WTC11 (cell line): Measurements from ENCODE around the gene SLC25A31. TPM values are rescaled to one million over a fixed set of nuclear protein-coding genes. Genes with fewer than 3 reads are reported as not detected.

Experiments
- ATAC-seq: fragments of 200-7000 bp; cut with Tn5 transposase; 2 replicates; pipeline ENCODE4 v1.10.0; 2021; ENCODE audit warnings: mild to moderate bottlenecking, moderate library complexity
- CTCF ChIA-PET: fragments of 300-600 bp; sonication (Branson Sonifier 250); formaldehyde crosslinking; loops from one replicate; lab custom pipeline; 2021; ENCODE audit warnings: antibody characterized with exemption; lab: Charles Lee
- POLR2A ChIA-PET: fragments of 350-600 bp; sonication (Branson Sonifier 250); formaldehyde crosslinking; loops from one replicate; lab custom pipeline; 2021; ENCODE audit warnings: antibody characterized with exemption; lab: Charles Lee
- DNase-seq: peaks from one replicate; pipeline ENCODE4 v3.0.0; 2021; ENCODE audit warnings: low spot score
- H3K27ac Mint-ChIP-seq: 2 replicates; pipeline ENCODE4 v1.8.0; 2021; ENCODE audit warnings: mixed read lengths
- H3K27me3 Mint-ChIP-seq: 2 replicates; pipeline ENCODE4 v1.8.0; 2021; ENCODE audit warnings: low read depth, mild to moderate bottlenecking, moderate library complexity, mixed read lengths
- H3K36me3 Mint-ChIP-seq: 2 replicates; pipeline ENCODE4 v1.8.0; 2021; ENCODE audit warnings: mixed read lengths
- H3K4me1 Mint-ChIP-seq: 2 replicates; pipeline ENCODE4 v1.8.0; 2022; ENCODE audit warnings: mixed read lengths
- H3K4me3 Mint-ChIP-seq: 2 replicates; pipeline ENCODE4 v1.8.0; 2021; ENCODE audit warnings: mild to moderate bottlenecking, moderate library complexity, mixed read lengths
- H3K9me3 Mint-ChIP-seq: 2 replicates; pipeline ENCODE4 v1.8.0; 2021; ENCODE audit warnings: mixed read lengths
- ELF4 ChIP-seq: sonication (generic); formaldehyde crosslinking; IDR thresholded peaks from 2 replicates; pipeline ENCODE4 v1.8.1; 2022; ENCODE audit warnings: low read depth, mild to moderate bottlenecking, moderate library complexity, missing genetic modification reagents
- ESRRA ChIP-seq: sonication (generic); formaldehyde crosslinking; IDR thresholded peaks from 2 replicates; pipeline ENCODE4 v1.8.1; 2022; ENCODE audit warnings: mild to moderate bottlenecking, missing genetic modification reagents, borderline replicate concordance
- FOXP1 ChIP-seq: sonication (generic); formaldehyde crosslinking; IDR thresholded peaks from 2 replicates; pipeline ENCODE4 v1.8.0; 2022; ENCODE audit warnings: missing genetic modification reagents, mild to moderate bottlenecking, moderate library complexity, borderline replicate concordance
- GABPB1 ChIP-seq: sonication (generic); formaldehyde crosslinking; IDR thresholded peaks from 2 replicates; pipeline ENCODE4 v1.8.1; 2023; ENCODE audit warnings: mild to moderate bottlenecking, missing genetic modification reagents
- IRF2 ChIP-seq: sonication (generic); formaldehyde crosslinking; IDR thresholded peaks from 2 replicates; pipeline ENCODE4 v1.8.0; 2022; ENCODE audit warnings: low read depth, missing genetic modification reagents, borderline replicate concordance
- JUN ChIP-seq: sonication (generic); formaldehyde crosslinking; IDR thresholded peaks from 2 replicates; pipeline ENCODE4 v1.8.0; 2023; ENCODE audit warnings: mild to moderate bottlenecking, missing genetic modification reagents
- MXD4 ChIP-seq: fragments of 250-450 bp; sonication (Bioruptor Pico); IDR thresholded peaks from 2 replicates; pipeline ENCODE4 v1.8.0; 2021; ENCODE audit warnings: mild to moderate bottlenecking, moderate library complexity, borderline replicate concordance
- NFATC4 ChIP-seq: fragments of 250-450 bp; sonication (Bioruptor Pico); IDR thresholded peaks from 2 replicates; pipeline ENCODE4 v1.9.0; 2021; ENCODE audit warnings: mild to moderate bottlenecking
- RELA ChIP-seq: sonication (generic); formaldehyde crosslinking; IDR thresholded peaks from 2 replicates; pipeline ENCODE4 v1.8.1; 2022; ENCODE audit warnings: missing genetic modification reagents, mild to moderate bottlenecking, borderline replicate concordance
- SMAD4 ChIP-seq: sonication (generic); formaldehyde crosslinking; IDR thresholded peaks from 2 replicates; pipeline ENCODE4 v1.8.0; 2022; ENCODE audit warnings: mild to moderate bottlenecking, missing genetic modification reagents
- TEAD4 ChIP-seq: sonication (generic); formaldehyde crosslinking; IDR thresholded peaks from 2 replicates; pipeline ENCODE4 v1.8.0; 2022; ENCODE audit warnings: mild to moderate bottlenecking, missing genetic modification reagents
- ZNF121 ChIP-seq: sonication (generic); formaldehyde crosslinking; IDR thresholded peaks from 2 replicates; pipeline ENCODE4 v1.8.0; 2023; ENCODE audit warnings: missing genetic modification reagents
- ZNF219 ChIP-seq: sonication (generic); formaldehyde crosslinking; IDR thresholded peaks from 2 replicates; pipeline ENCODE4 v1.8.0; 2023; ENCODE audit warnings: missing genetic modification reagents, mild to moderate bottlenecking, borderline replicate concordance
- ZNF232 ChIP-seq: sonication (generic); formaldehyde crosslinking; IDR thresholded peaks from 2 replicates; pipeline ENCODE4 v1.8.0; 2022; ENCODE audit warnings: mild to moderate bottlenecking, missing genetic modification reagents
- total RNA-seq: library from RNA; stranded (reverse); gene quantifications from 3 replicates; pipeline ENCODE4 v1.2.3, GENCODE V29; 2021
- TF ChIP-seq, protein P1 (sequence below): sonication (generic); formaldehyde crosslinking; IDR thresholded peaks from 2 replicates; pipeline ENCODE4 v1.8.1; 2023; ENCODE audit warnings: mild to moderate bottlenecking, missing genetic modification reagents
- TF ChIP-seq, protein P2 (sequence below): sonication (generic); formaldehyde crosslinking; IDR thresholded peaks from 2 replicates; pipeline ENCODE4 v1.8.0; 2023; ENCODE audit warnings: missing genetic modification reagents
- TF ChIP-seq, protein P3 (sequence below): sonication (generic); formaldehyde crosslinking; IDR thresholded peaks from 2 replicates; pipeline ENCODE4 v1.8.1; 2023; ENCODE audit warnings: mild to moderate bottlenecking, moderate library complexity, missing genetic modification reagents
- TF ChIP-seq, protein P4 (sequence below): sonication (generic); formaldehyde crosslinking; IDR thresholded peaks from 2 replicates; pipeline ENCODE4 v1.8.1; 2023; ENCODE audit warnings: mild to moderate bottlenecking, missing genetic modification reagents
- TF ChIP-seq, protein P5 (sequence below): sonication (generic); formaldehyde crosslinking; IDR thresholded peaks from 2 replicates; pipeline ENCODE4 v1.8.0; 2023; ENCODE audit warnings: mild to moderate bottlenecking, missing genetic modification reagents
- TF ChIP-seq, protein P6 (sequence below): sonication (generic); formaldehyde crosslinking; IDR thresholded peaks from 2 replicates; pipeline ENCODE4 v1.8.1; 2023; ENCODE audit warnings: mild to moderate bottlenecking, missing genetic modification reagents, moderate library complexity
- TF ChIP-seq, protein P7 (sequence below): sonication (generic); formaldehyde crosslinking; IDR thresholded peaks from 2 replicates; pipeline ENCODE4 v1.8.1; 2022; ENCODE audit warnings: low read depth, missing genetic modification reagents, borderline replicate concordance
- TF ChIP-seq, protein P8 (sequence below): fragments of 250-450 bp; sonication (Bioruptor Pico); conservative IDR thresholded peaks from 2 replicates; pipeline ENCODE4 v1.9.0; 2021; ENCODE audit warnings: mild to moderate bottlenecking

Gene SLC25A31
- total RNA-seq, 1 experiment from 2014 or later: not detected

DNA sequence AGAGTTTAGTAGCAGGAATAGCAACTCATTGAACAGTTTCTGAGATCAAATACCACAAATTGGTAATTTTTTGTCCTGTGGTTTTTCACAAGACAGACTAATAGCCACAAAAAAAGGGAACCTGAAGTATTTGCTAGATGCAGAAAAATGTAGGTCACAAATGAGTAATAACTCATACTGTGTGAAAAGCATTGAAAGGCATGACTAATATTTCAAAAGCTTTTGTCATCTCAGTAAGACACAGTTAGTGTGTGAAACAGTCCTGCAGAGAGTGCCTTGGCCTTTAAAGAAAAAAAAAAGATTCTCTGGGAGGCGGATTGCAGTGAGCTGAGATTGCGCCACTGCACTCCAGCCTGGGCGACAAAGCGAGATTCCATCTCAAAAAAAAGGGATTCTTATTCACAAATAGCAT is 31.4 kb upstream of the SLC25A31 start:
- DNase-seq: no peak
- ChIA-PET POLR2A (no interaction called here), CTCF (no interaction called here)
- no peak for TF ChIP-seq MXD4 (CRISPR knock-in tag)
- TF ChIP-seq IRF2 (CRISPR knock-in tag): no peak
- TF ChIP-seq, protein P1, sequence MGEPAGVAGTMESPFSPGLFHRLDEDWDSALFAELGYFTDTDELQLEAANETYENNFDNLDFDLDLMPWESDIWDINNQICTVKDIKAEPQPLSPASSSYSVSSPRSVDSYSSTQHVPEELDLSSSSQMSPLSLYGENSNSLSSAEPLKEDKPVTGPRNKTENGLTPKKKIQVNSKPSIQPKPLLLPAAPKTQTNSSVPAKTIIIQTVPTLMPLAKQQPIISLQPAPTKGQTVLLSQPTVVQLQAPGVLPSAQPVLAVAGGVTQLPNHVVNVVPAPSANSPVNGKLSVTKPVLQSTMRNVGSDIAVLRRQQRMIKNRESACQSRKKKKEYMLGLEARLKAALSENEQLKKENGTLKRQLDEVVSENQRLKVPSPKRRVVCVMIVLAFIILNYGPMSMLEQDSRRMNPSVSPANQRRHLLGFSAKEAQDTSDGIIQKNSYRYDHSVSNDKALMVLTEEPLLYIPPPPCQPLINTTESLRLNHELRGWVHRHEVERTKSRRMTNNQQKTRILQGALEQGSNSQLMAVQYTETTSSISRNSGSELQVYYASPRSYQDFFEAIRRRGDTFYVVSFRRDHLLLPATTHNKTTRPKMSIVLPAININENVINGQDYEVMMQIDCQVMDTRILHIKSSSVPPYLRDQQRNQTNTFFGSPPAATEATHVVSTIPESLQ (CRISPR knock-in tag): no peak
- TF ChIP-seq NFATC4: no peak
- TF ChIP-seq ZNF121 (CRISPR knock-in tag): no peak
- TF ChIP-seq ESRRA (CRISPR knock-in tag): no peak
- TF ChIP-seq, protein P2, sequence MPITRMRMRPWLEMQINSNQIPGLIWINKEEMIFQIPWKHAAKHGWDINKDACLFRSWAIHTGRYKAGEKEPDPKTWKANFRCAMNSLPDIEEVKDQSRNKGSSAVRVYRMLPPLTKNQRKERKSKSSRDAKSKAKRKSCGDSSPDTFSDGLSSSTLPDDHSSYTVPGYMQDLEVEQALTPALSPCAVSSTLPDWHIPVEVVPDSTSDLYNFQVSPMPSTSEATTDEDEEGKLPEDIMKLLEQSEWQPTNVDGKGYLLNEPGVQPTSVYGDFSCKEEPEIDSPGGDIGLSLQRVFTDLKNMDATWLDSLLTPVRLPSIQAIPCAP (CRISPR knock-in tag): no peak
- TF ChIP-seq FOXP1 (CRISPR knock-in tag): no peak
- TF ChIP-seq, protein P3, sequence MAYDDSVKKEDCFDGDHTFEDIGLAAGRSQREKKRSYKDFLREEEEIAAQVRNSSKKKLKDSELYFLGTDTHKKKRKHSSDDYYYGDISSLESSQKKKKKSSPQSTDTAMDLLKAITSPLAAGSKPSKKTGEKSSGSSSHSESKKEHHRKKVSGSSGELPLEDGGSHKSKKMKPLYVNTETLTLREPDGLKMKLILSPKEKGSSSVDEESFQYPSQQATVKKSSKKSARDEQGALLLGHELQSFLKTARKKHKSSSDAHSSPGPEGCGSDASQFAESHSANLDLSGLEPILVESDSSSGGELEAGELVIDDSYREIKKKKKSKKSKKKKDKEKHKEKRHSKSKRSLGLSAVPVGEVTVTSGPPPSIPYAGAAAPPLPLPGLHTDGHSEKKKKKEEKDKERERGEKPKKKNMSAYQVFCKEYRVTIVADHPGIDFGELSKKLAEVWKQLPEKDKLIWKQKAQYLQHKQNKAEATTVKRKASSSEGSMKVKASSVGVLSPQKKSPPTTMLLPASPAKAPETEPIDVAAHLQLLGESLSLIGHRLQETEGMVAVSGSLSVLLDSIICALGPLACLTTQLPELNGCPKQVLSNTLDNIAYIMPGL: no peak
- TF ChIP-seq ZNF219 (CRISPR knock-in tag): no peak
- TF ChIP-seq, protein P4, sequence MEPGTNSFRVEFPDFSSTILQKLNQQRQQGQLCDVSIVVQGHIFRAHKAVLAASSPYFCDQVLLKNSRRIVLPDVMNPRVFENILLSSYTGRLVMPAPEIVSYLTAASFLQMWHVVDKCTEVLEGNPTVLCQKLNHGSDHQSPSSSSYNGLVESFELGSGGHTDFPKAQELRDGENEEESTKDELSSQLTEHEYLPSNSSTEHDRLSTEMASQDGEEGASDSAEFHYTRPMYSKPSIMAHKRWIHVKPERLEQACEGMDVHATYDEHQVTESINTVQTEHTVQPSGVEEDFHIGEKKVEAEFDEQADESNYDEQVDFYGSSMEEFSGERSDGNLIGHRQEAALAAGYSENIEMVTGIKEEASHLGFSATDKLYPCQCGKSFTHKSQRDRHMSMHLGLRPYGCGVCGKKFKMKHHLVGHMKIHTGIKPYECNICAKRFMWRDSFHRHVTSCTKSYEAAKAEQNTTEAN: no peak
- TF ChIP-seq, protein P5, sequence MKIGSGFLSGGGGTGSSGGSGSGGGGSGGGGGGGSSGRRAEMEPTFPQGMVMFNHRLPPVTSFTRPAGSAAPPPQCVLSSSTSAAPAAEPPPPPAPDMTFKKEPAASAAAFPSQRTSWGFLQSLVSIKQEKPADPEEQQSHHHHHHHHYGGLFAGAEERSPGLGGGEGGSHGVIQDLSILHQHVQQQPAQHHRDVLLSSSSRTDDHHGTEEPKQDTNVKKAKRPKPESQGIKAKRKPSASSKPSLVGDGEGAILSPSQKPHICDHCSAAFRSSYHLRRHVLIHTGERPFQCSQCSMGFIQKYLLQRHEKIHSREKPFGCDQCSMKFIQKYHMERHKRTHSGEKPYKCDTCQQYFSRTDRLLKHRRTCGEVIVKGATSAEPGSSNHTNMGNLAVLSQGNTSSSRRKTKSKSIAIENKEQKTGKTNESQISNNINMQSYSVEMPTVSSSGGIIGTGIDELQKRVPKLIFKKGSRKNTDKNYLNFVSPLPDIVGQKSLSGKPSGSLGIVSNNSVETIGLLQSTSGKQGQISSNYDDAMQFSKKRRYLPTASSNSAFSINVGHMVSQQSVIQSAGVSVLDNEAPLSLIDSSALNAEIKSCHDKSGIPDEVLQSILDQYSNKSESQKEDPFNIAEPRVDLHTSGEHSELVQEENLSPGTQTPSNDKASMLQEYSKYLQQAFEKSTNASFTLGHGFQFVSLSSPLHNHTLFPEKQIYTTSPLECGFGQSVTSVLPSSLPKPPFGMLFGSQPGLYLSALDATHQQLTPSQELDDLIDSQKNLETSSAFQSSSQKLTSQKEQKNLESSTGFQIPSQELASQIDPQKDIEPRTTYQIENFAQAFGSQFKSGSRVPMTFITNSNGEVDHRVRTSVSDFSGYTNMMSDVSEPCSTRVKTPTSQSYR (CRISPR knock-in tag): no peak
- no peak for TF ChIP-seq SMAD4 (CRISPR knock-in tag)
- no peak overlapping the region for H3K4me3 Mint-ChIP-seq
- ATAC-seq: no peak
- H3K36me3 Mint-ChIP-seq: peaks cover 22% of the 10 kb centered on the region
- H3K9me3 Mint-ChIP-seq: peaks cover 12% of the 10 kb centered on the region
- H3K27ac Mint-ChIP-seq: no peak overlapping the region
- no peaks in the 10 kb centered on the region for H3K27me3 Mint-ChIP-seq
- H3K4me1 Mint-ChIP-seq: no peaks in the 10 kb centered on the region

DNA sequence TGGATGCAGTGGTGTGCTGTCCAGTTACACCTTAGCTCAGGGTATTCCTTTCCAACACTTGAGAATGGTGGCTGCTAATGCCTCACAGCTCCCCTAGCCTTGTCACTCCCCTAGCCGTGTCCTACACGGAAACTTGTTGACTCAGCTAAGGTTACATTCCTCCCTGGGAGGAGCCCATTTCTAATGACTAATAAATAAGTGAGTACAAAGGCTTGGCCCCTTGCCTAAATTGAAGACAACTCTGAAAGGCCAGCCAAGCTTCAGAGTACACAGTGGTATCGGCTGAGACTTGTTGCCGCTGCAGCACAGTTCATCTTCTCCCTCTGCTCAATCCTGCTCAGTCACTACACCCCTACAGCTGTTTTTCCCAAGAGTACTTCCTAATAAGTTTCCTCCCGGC is 21.2 kb upstream of the SLC25A31 start:
- ATAC-seq: peak; percentile 34; the same call in 1 of the 2 replicates
- CTCF ChIA-PET: no interaction called here
- Mint-ChIP-seq H3K4me3 (no peak overlapping the region), H3K36me3 (peaks cover 29% of the 10 kb centered on the region), H3K4me1 (no peaks in the 10 kb centered on the region), H3K27me3 (no peaks in the 10 kb centered on the region), H3K27ac (peak overlapping the region; percentile 63), H3K9me3 (peaks cover 11% of the 10 kb centered on the region)
- POLR2A ChIA-PET: no interaction called here
- no peak for DNase-seq
- TF ChIP-seq, protein P6, sequence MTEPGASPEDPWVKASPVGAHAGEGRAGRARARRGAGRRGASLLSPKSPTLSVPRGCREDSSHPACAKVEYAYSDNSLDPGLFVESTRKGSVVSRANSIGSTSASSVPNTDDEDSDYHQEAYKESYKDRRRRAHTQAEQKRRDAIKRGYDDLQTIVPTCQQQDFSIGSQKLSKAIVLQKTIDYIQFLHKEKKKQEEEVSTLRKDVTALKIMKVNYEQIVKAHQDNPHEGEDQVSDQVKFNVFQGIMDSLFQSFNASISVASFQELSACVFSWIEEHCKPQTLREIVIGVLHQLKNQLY (CRISPR knock-in tag): no peak
- no peak for TF ChIP-seq TEAD4 (CRISPR knock-in tag)
- TF ChIP-seq ELF4: no peak
- no peak for TF ChIP-seq ZNF121 (CRISPR knock-in tag)
- TF ChIP-seq ZNF232 (CRISPR knock-in tag): no peak
- TF ChIP-seq GABPB1: no peak
- no peak for TF ChIP-seq RELA (CRISPR knock-in tag)
- no peak for TF ChIP-seq ZNF219 (CRISPR knock-in tag)
- TF ChIP-seq, protein P7, sequence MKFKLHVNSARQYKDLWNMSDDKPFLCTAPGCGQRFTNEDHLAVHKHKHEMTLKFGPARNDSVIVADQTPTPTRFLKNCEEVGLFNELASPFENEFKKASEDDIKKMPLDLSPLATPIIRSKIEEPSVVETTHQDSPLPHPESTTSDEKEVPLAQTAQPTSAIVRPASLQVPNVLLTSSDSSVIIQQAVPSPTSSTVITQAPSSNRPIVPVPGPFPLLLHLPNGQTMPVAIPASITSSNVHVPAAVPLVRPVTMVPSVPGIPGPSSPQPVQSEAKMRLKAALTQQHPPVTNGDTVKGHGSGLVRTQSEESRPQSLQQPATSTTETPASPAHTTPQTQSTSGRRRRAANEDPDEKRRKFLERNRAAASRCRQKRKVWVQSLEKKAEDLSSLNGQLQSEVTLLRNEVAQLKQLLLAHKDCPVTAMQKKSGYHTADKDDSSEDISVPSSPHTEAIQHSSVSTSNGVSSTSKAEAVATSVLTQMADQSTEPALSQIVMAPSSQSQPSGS (CRISPR knock-in tag): no peak
- TF ChIP-seq JUN (CRISPR knock-in tag): no peak
- TF ChIP-seq, protein P8, sequence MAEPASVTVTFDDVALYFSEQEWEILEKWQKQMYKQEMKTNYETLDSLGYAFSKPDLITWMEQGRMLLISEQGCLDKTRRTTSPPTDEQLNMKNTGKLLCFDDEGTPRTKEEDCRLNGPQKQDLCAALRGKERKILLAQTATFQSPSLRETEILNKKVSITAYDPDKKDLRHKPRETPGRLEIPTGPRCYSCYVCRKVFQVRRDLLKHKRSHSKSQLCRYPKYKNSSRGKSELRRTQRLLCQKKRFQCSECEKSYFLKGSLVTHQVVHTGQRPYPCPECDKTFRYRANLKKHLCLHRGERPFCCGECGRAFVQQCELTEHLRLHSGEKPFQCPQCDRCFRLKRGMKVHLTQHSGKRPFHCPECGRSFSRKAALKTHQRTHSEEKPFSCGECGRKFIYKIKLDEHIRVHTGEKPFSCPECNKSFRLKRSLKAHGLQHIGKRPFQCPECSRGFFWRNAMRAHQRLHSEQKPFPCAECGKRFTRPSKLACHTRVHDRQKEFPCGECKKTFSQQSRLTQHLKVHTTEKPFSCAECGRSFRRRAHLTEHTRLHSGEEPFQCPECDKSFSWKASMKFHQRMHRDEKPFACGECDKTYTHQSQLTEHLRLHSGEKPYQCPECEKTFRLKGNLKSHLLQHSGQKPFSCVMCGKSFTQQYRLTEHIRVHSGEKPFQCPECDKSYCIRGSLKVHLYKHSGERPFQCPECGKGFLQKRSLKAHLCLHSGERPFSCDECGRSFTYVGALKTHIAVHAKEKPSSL: no peak
